Peyer's patch (tissue), 4 donors: ENCODE results near the gene ATOX1. TPM values are rescaled to one million over a fixed set of nuclear protein-coding genes. Genes with fewer than 3 reads are reported as not detected.
A peak's percentile ranks its signal among the peaks of the same experiment; 100 is the strongest.

Source experiments
- DNase-seq, 3 donors: peaks; one replicate each; pipeline ENCODE4 v3.0.0-alpha.2; 2017 to 2019
- H3K27ac ChIP-seq, 4 donors: fragments of 200-600 bp; sonication (generic); one replicate each; pipeline ENCODE4 v1.5.1; 2016 to 2019
- H3K27me3 ChIP-seq, 2 donors: fragments of 200-600 bp; sonication (generic); one replicate each; pipeline ENCODE4 v1.5.1; 2019
- H3K36me3 ChIP-seq, 3 donors: fragments of 200-600 bp; sonication (generic); one replicate each; pipeline ENCODE4 v1.5.1; 2016 to 2019
- H3K4me1 ChIP-seq, 4 donors: fragments of 200-600 bp; sonication (generic); one replicate each; pipeline ENCODE4 v1.5.1; 2016 to 2019
- H3K4me3 ChIP-seq, 4 donors: fragments of 200-600 bp; sonication (generic); 1 replicate in 3 of 4; 2 replicates in 1 of 4; pipeline ENCODE4 v1.5.1; 2016 to 2019; ENCODE audit warnings: mild to moderate bottlenecking in 1 of 4
- H3K9me3 ChIP-seq, 4 donors: fragments of 200-600 bp; sonication (generic); one replicate each; pipeline ENCODE4 v1.5.1; 2016 to 2019; ENCODE audit warnings: mild to moderate bottlenecking in 1 of 4
- CTCF ChIP-seq, 6 experiments: fragments of 450-650 bp in 4 of 6; fragments of 200-600 bp in 2 of 6; sonication (generic) in 1 of 6; IDR thresholded peaks; one replicate each; pipeline ENCODE4 v1.5.1; 2017 to 2019; ENCODE audit warnings: antibody characterized with exemption in 6 of 6, mild to moderate bottlenecking in 3 of 6, moderate library complexity in 1 of 6
- POLR2A ChIP-seq, 2 donors: fragments of 450-650 bp; IDR thresholded peaks; one replicate each; pipeline ENCODE4 v1.5.1; 2017; ENCODE audit warnings: antibody characterized with exemption in 2 of 2, mild to moderate bottlenecking in 2 of 2, moderate library complexity in 2 of 2
- total RNA-seq, 4 donors: library from RNA; depleted of rRNA; stranded (reverse); fragments of >200 nt; gene quantifications; one replicate each; pipeline ENCODE4 v1.1.0, GENCODE V29; 2016

Gene ATOX1
- total RNA-seq, 4 donors from 2014 or later: 99.9 to 161 (median 126) TPM

GRCh38 chr5:151766975-151767374 lies 8.5 kb upstream of the ATOX1 start:
- Histone ChIP-seq H3K27ac (no peak overlapping the region), H3K4me1 (peaks cover 0 to 11% (median 4%) of the 10 kb centered on the region in 4 donors), H3K36me3 (no peaks in the 10 kb centered on the region), H3K9me3 (no peaks in the 10 kb centered on the region), H3K27me3 (no peaks in the 10 kb centered on the region), H3K4me3 (no peak overlapping the region)
- TF ChIP-seq CTCF (IDR thresholded peaks at IDR 0.05): no peak
- no peak for TF ChIP-seq POLR2A (IDR thresholded peaks at IDR 0.05)
- DNase-seq: no peak

DNA sequence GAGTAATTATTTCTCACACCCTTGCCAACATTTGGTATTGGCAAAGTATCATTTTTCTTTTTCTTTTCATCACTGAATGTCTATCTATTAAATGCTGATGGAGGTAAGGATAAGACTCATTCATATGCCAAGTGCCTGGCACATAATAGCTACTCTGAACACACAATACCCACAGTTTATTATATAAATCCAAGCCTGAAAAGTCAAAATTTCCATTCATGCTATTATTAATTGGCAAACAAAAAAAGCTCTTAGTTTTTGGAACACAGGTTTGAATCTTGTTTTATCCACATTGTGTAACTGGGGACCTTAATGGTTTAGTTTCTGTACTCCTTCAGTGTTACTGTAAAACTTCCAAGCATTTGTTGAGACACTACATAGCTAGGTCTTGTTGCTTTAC lies 6.4 kb upstream of the ATOX1 start:
- DNase-seq: no peak
- Histone ChIP-seq H3K9me3 (no peaks in the 10 kb centered on the region), H3K27me3 (no peaks in the 10 kb centered on the region)

GRCh38 chr5:151758141-151758429 lies 346 bp downstream of the ATOX1 start:
- Histone ChIP-seq H3K36me3 (no peaks in the 10 kb centered on the region), H3K4me1 (peaks cover 0 to 30% (median 12%) of the 10 kb centered on the region in 4 donors), H3K9me3 (no peaks in the 10 kb centered on the region), H3K4me3 (peak overlapping the region; percentile 76 to 97 (median 85)), H3K27me3 (no peaks in the 10 kb centered on the region), H3K27ac (peak overlapping the region; percentile 69 to 86 (median 78))
- no peak for DNase-seq
- TF ChIP-seq CTCF (IDR thresholded peaks at IDR 0.05) (no peak), POLR2A (IDR thresholded peaks at IDR 0.05) (no peak)

More for the DNA sequence above, 6.4 kb upstream of the ATOX1 start:
- Histone ChIP-seq H3K4me3 (no peak overlapping the region), H3K27ac (no peak overlapping the region), H3K36me3 (no peaks in the 10 kb centered on the region), H3K4me1 (peaks cover 0 to 3% (median under 1%) of the 10 kb centered on the region in 4 donors)
- no peak for TF ChIP-seq POLR2A (IDR thresholded peaks at IDR 0.05)
- TF ChIP-seq CTCF (IDR thresholded peaks at IDR 0.05): no peak

DNA sequence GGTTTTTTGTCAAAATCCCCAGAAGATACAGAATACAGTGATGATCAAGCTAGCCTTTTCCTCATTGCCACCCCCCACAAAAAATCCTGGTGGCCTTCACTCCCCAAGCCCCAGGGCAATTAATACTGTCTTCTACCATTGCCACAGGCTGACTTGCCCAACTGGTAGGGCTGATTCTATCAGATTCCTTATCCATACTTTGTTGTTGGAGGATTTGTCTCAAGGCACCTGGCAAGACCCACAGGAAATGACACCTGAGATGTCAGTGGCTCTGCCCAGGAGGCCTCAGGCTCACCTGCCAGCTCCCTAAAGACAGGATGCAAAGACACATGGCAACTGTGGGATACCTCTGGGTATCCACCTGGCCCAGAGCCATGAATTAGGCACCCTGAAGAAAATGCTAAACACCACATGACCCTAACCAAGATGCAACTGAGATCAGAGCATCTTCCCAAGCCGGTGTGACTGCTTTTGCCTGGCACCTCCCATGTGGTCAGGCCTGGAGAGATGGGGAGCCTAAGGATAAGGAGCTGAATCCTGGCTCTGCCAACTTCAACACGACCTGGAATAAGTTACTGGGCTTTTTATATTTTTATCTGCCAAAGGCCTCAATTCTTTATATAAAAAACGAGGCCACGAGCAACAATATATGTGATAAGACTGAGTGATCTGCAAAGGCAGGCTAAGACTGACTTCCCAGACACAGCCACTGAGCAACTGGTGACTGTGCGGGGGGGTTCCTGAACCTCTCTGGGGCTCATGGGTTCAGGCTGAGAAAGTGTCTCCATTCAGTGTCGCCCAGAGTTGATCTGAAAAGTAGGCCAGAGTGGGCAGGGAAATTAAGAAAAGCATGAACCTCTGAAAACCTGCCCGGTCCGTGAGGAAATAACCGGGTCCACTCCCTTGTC lies 944 bp downstream of the ATOX1 start:
- DNase-seq: peak in 1 of 3 donors; percentile 26
- no peak for TF ChIP-seq CTCF (IDR thresholded peaks at IDR 0.05)
- no peak for TF ChIP-seq POLR2A (IDR thresholded peaks at IDR 0.05)
- Histone ChIP-seq H3K4me3 (peak overlapping the region; percentile 76 to 97 (median 85)), H3K27me3 (no peaks in the 10 kb centered on the region), H3K9me3 (no peaks in the 10 kb centered on the region), H3K27ac (peak overlapping the region; percentile 69 to 86 (median 78)), H3K4me1 (peaks cover 0 to 30% (median 12%) of the 10 kb centered on the region in 4 donors), H3K36me3 (peaks cover 0 to 3% (median 0%) of the 10 kb centered on the region in 3 donors)

- Histone ChIP-seq H3K27me3 (no peaks in the 10 kb centered on the region), H3K36me3 (peaks cover 0 to 3% (median 0%) of the 10 kb centered on the region in 3 donors), H3K27ac (peak overlapping the region in 2 of 4 donors; percentile 0 to 2), H3K4me3 (no peak overlapping the region), H3K4me1 (peaks cover 0 to 30% (median 12%) of the 10 kb centered on the region in 4 donors), H3K9me3 (no peaks in the 10 kb centered on the region)
- DNase-seq: no peak
- TF ChIP-seq CTCF (IDR thresholded peaks at IDR 0.05): no peak
- no peak for TF ChIP-seq POLR2A (IDR thresholded peaks at IDR 0.05)
Measured at GRCh38 chr5:151755383-151755782, 3.0 kb downstream of the ATOX1 start.
